MM.1S (cell line): ENCODE data around the gene SUV39H2.

Experiments used
- DNase-seq: peaks from one replicate; pipeline ENCODE4 v3.0.0-alpha.2; 2015
- H2AFZ ChIP-seq: fragments of 300-600 bp; sonication (generic); 2 replicates; pipeline ENCODE4 v1.6.0; 2016; ENCODE audit warnings: antibody characterized with exemption, low read length
- H3F3A ChIP-seq: fragments of 300-600 bp; sonication (generic); 2 replicates; pipeline ENCODE4 v1.6.1; 2016; ENCODE audit warnings: mild to moderate bottlenecking, antibody characterized with exemption, low read length, moderate library complexity, mixed read lengths; ENCODE audit not compliant: insufficient read depth
- H3K27ac ChIP-seq: fragments of 300-600 bp; sonication (generic); 2 replicates; pipeline ENCODE4 v1.5.1; 2016; ENCODE audit warnings: mild to moderate bottlenecking, low read length
- H3K27me3 ChIP-seq: fragments of 300-600 bp; sonication (generic); replicated peaks from 2 replicates; pipeline ENCODE4 v1.6.0; 2016; ENCODE audit warnings: low read length; ENCODE audit not compliant: insufficient read depth
- H3K36me3 ChIP-seq: fragments of 300-600 bp; sonication (generic); replicated peaks from 2 replicates; pipeline ENCODE4 v1.6.1; 2016; ENCODE audit warnings: mild to moderate bottlenecking, low read length, mixed read lengths; ENCODE audit not compliant: insufficient read depth
- H3K4me1 ChIP-seq: fragments of 300-600 bp; sonication (generic); 2 replicates; pipeline ENCODE4 v1.6.1; 2016; ENCODE audit warnings: low read length, mixed read lengths
- H3K4me2 ChIP-seq: fragments of 300-600 bp; sonication (generic); 2 replicates; pipeline ENCODE4 v1.6.0; 2016; ENCODE audit warnings: low read depth, low read length
- H3K4me3 ChIP-seq: fragments of 300-600 bp; sonication (generic); 2 replicates; pipeline ENCODE4 v1.5.1; 2016; ENCODE audit warnings: low read length, mixed read lengths
- H3K79me2 ChIP-seq: fragments of 300-600 bp; sonication (generic); 2 replicates; pipeline ENCODE4 v1.6.1; 2016; ENCODE audit warnings: mixed run types, low read length, mixed read lengths
- H3K9ac ChIP-seq: fragments of 300-600 bp; sonication (generic); 2 replicates; pipeline ENCODE4 v1.6.1; 2016; ENCODE audit warnings: low read length, mixed read lengths
- H3K9me2 ChIP-seq: fragments of 300-600 bp; sonication (generic); replicated peaks from 2 replicates; pipeline ENCODE4 v1.6.1; 2016; ENCODE audit warnings: mild to moderate bottlenecking, low read length, mixed read lengths; ENCODE audit not compliant: insufficient read depth
- H3K9me3 ChIP-seq: fragments of 300-600 bp; sonication (generic); replicated peaks from 2 replicates; pipeline ENCODE4 v1.6.1; 2016; ENCODE audit warnings: mild to moderate bottlenecking, low read length, mixed read lengths; ENCODE audit not compliant: insufficient read depth
- H4K20me1 ChIP-seq: fragments of 300-600 bp; sonication (generic); 2 replicates; pipeline ENCODE4 v1.6.1; 2016; ENCODE audit warnings: mild to moderate bottlenecking, low read length, moderate library complexity, mixed read lengths; ENCODE audit not compliant: insufficient read depth
- CTCF ChIP-seq: fragments of 300-600 bp; sonication (generic); IDR thresholded peaks from 2 replicates; pipeline ENCODE4 v1.5.1; 2016; ENCODE audit warnings: antibody characterized with exemption, low read length, mixed read lengths
- EZH2 ChIP-seq: fragments of 300-600 bp; sonication (generic); optimal IDR thresholded peaks from 2 replicates; pipeline ENCODE3; 2017; ENCODE audit warnings: low read depth, mild to moderate bottlenecking, antibody characterized with exemption, low read length, mixed read lengths
- EZH2phosphoT487 ChIP-seq: fragments of 300-600 bp; sonication (generic); IDR thresholded peaks from 2 replicates; pipeline ENCODE4 v1.6.1; 2018; ENCODE audit warnings: antibody characterized with exemption, low read length

SUV39H2 gene

DNA sequence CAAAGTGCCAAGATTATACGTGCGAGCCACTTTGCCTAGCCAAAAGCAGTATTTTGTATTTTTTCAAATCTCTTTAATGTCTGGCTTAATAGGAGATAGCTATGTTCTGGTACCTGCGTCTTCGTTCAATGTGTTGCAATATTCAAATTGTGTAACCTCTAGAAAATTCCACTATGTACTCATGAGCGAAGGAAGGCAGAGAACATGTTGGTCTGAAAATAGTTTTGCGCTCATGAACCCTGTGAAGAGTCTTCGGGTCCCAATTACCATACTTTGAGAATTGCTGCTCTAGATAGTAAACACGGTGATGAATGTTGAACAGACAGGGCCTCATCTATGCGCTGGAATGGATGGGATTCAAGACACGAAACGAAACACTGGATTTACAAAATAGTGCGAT lies 2.7 kb upstream of the SUV39H2 start:
- H2AFZ ChIP-seq, result no peak overlapping the region
- no peak overlapping the region for H3K9ac ChIP-seq
- no peak overlapping the region for H3K27ac ChIP-seq
- no peaks in the 10 kb centered on the region for H3F3A ChIP-seq
- no peaks in the 10 kb centered on the region for H4K20me1 ChIP-seq
- no peaks in the 10 kb centered on the region for H3K27me3 ChIP-seq
- peaks cover 49% of the 10 kb centered on the region for H3K79me2 ChIP-seq
- H3K36me3 ChIP-seq, result no peaks in the 10 kb centered on the region; the same call in 1 of the 2 replicates
- no peak overlapping the region for H3K4me2 ChIP-seq
- DNase-seq, result no peak
- TF ChIP-seq EZH2phosphoT487, result no peak
- no peak for TF ChIP-seq EZH2
- no peak for TF ChIP-seq CTCF
- no peaks in the 10 kb centered on the region for H3K9me3 ChIP-seq
- H3K9me2 ChIP-seq, result no peaks in the 10 kb centered on the region
- peaks cover 18% of the 10 kb centered on the region for H3K4me1 ChIP-seq
- no peak overlapping the region for H3K4me3 ChIP-seq

DNA sequence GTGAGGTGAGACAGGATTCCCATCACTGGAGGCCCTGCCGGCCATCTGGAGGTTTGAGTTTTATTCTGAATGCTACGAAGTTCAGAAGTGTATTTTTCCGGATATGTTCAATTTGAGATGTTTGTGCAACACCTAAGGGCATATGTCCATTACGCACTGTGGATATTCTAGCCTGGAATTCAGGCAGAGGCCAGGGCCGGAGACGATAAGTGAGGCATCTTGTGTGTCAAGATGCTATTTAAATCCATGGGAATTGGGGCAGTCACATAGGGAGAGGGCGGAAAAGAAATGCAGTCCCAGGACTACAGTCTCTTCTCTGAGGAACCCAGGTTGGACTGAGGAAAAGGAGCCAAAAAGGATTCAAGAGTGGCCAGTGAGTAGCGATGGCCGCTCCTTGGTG lies 1.9 kb upstream of the SUV39H2 start:
- no peak overlapping the region for H2AFZ ChIP-seq
- no peaks in the 10 kb centered on the region for H3K9me3 ChIP-seq
- H3F3A ChIP-seq, result no peaks in the 10 kb centered on the region
- no peaks in the 10 kb centered on the region for H3K27me3 ChIP-seq
- H3K4me1 ChIP-seq, result peaks cover 13% of the 10 kb centered on the region
- TF ChIP-seq CTCF (no peak), EZH2phosphoT487 (no peak), EZH2 (no peak)
- DNase-seq, result no peak
- no peak overlapping the region for H3K4me3 ChIP-seq
- H3K27ac ChIP-seq, result no peak overlapping the region
- H4K20me1 ChIP-seq, result no peaks in the 10 kb centered on the region
- no peak overlapping the region for H3K9ac ChIP-seq
- no peak overlapping the region for H3K4me2 ChIP-seq
- peaks cover 58% of the 10 kb centered on the region for H3K79me2 ChIP-seq
- no peaks in the 10 kb centered on the region for H3K9me2 ChIP-seq
- H3K36me3 ChIP-seq, result peaks cover 3% of the 10 kb centered on the region; the same call in 1 of the 2 replicates

DNA sequence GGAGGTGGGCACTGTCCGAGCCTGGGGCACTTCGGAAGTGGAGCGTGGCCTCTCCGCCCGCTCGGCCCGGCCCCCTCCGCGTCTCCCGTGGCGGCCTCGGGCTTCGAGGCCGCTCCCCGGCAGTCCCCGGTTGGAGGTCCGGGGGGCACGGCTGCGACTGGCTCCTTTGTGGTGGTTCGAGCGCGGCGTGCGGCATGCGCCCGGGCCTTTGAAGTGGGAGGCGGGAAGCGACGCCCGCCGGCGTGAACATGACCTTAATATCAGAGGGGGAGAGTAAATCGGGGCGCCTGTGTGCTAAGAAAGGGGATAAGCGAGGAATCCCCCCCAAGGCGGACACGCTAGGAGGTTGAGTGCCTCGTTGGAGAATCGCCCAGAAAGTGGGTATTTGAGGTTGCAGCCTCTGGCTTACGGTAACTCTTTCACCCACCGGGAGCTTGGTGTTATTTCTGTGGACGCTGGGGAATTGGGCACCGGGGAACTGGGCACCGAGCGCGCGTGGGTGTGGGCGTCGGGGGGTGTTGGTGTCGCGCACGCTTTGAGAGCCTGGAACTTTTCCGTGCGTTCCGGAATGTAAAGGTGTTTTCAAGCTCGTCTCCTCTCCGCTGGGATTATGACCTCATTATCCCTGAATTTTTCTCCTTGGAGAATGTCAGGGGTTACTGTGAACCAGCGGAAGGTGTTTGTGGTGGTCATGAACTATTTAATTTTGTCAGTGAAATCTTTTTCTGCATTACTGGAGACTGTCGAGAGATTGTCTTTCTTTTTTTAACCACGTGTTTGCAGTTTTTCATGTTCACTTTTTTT lies 660 bp downstream of the SUV39H2 start:
- TF ChIP-seq CTCF (no peak), EZH2 (no peak), EZH2phosphoT487 (no peak)
- peak; percentile 24 for DNase-seq

More for the DNA sequence above, 660 bp downstream of the SUV39H2 start:
- H2AFZ ChIP-seq, result peak overlapping the region; percentile 59
- peak overlapping the region; percentile 57; the same call in 1 of the 2 replicates for H3K27ac ChIP-seq
- H3K4me1 ChIP-seq, result peaks cover 13% of the 10 kb centered on the region
- no peaks in the 10 kb centered on the region for H3K9me3 ChIP-seq
- no peaks in the 10 kb centered on the region for H3F3A ChIP-seq
- no peaks in the 10 kb centered on the region for H3K27me3 ChIP-seq
- peaks cover 3% of the 10 kb centered on the region for H3K36me3 ChIP-seq
- H4K20me1 ChIP-seq, result no peaks in the 10 kb centered on the region
- peak overlapping the region; percentile 80 for H3K4me3 ChIP-seq
- peak overlapping the region; percentile 89 for H3K9ac ChIP-seq
- peak overlapping the region; percentile 78 for H3K4me2 ChIP-seq
- H3K9me2 ChIP-seq, result no peaks in the 10 kb centered on the region
- H3K79me2 ChIP-seq, result peaks cover 82% of the 10 kb centered on the region
